HEK293 (cell line): ENCODE results near the gene C2orf81.

Experiments
- HOXD13 ChIP-seq: sonication (generic); formaldehyde crosslinking; IDR thresholded peaks from 2 replicates; pipeline ENCODE4 v1.8.0; 2022; ENCODE audit warnings: missing genetic modification reagents, borderline replicate concordance
- SETDB1 ChIP-seq: IDR thresholded peaks from one replicate; pipeline ENCODE4 v1.6.1; 2017; ENCODE audit warnings: mild to moderate bottlenecking, low read length, moderate library complexity, mixed read lengths; ENCODE audit not compliant: insufficient read length
- SP3 ChIP-seq: fragments of 450-650 bp; formaldehyde crosslinking; IDR thresholded peaks from 2 replicates; pipeline ENCODE4 v1.5.1; 2016; ENCODE audit warnings: missing biosample characterization, missing genetic modification characterization
- SP7 ChIP-seq: fragments of 450-650 bp; formaldehyde crosslinking; IDR thresholded peaks from 2 replicates; pipeline ENCODE4 v1.5.1; 2016; ENCODE audit warnings: missing biosample characterization, missing genetic modification characterization
- ZBTB17 ChIP-seq: fragments of 450-650 bp; formaldehyde crosslinking; IDR thresholded peaks from 2 replicates; pipeline ENCODE4 v1.5.1; 2016; ENCODE audit warnings: missing biosample characterization, missing genetic modification characterization
- ZBTB21 ChIP-seq: fragments of 450-650 bp; formaldehyde crosslinking; IDR thresholded peaks from 2 replicates; pipeline ENCODE4 v1.5.1; 2017; ENCODE audit warnings: missing biosample characterization, missing genetic modification characterization
- ZNF175 ChIP-seq: fragments of 450-650 bp; formaldehyde crosslinking; IDR thresholded peaks from 2 replicates; pipeline ENCODE4 v1.5.1; 2016; ENCODE audit warnings: missing biosample characterization, missing genetic modification characterization
- ZNF266 ChIP-seq: fragments of 450-650 bp; formaldehyde crosslinking; IDR thresholded peaks from 2 replicates; pipeline ENCODE4 v1.5.1; 2016; ENCODE audit warnings: missing biosample characterization, missing genetic modification characterization, low read depth
- ZNF274 ChIP-seq, 2 experiments: fragments of 200-500 bp in 1 of 2; fragments of 450-650 bp in 1 of 2; sonication (Bioruptor generic) in 1 of 2; formaldehyde crosslinking in 1 of 2; IDR thresholded peaks; 2 replicates each; pipeline versions ENCODE4 v1.5.1 to v1.6.1; 2014 to 2016; ENCODE audit warnings: borderline replicate concordance in 1 of 2, inconsistent platforms in 1 of 2, low read length in 1 of 2, missing biosample characterization in 1 of 2, missing genetic modification characterization in 1 of 2
- ZNF501 ChIP-seq: fragments of 450-650 bp; formaldehyde crosslinking; IDR thresholded peaks from 2 replicates; pipeline ENCODE4 v1.5.1; 2016; ENCODE audit warnings: missing biosample characterization, missing genetic modification characterization
- ZNF777 ChIP-seq: fragments of 450-650 bp; formaldehyde crosslinking; IDR thresholded peaks from 2 replicates; pipeline ENCODE4 v1.5.1; 2017; ENCODE audit warnings: missing biosample characterization, missing genetic modification characterization, borderline replicate concordance
- ZSCAN16 ChIP-seq: fragments of 450-650 bp; formaldehyde crosslinking; IDR thresholded peaks from 2 replicates; pipeline ENCODE4 v1.5.1; 2016; ENCODE audit warnings: missing biosample characterization, missing genetic modification characterization
- ZXDB ChIP-seq: fragments of 450-650 bp; formaldehyde crosslinking; IDR thresholded peaks from 2 replicates; pipeline ENCODE4 v1.5.1; 2016; ENCODE audit warnings: missing biosample characterization, missing genetic modification characterization
- TF ChIP-seq, protein P1 (sequence below): fragments of 450-650 bp; formaldehyde crosslinking; IDR thresholded peaks from 2 replicates; pipeline ENCODE4 v1.5.1; 2016; ENCODE audit warnings: missing biosample characterization, missing genetic modification characterization

DNA sequence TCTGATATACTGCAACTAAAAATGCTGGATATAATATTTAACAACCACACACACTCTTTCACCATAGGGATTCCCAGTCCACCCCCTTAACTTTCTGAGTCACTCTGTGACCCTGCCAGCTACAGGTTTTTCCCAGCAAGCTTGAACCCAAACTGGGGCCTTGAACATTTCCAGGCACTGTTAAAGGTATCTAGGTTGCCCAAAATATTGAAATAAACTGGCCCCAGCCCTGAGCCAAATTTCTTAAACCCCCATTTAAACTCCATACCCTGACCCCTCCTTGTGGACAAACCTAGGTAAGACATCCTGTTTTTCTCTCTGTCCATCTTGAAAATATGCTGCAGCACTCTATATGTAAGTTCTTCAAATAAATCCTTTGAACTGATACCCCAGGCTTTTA lies 21.6 kb downstream of the C2orf81 start:
- TF ChIP-seq, protein P1, sequence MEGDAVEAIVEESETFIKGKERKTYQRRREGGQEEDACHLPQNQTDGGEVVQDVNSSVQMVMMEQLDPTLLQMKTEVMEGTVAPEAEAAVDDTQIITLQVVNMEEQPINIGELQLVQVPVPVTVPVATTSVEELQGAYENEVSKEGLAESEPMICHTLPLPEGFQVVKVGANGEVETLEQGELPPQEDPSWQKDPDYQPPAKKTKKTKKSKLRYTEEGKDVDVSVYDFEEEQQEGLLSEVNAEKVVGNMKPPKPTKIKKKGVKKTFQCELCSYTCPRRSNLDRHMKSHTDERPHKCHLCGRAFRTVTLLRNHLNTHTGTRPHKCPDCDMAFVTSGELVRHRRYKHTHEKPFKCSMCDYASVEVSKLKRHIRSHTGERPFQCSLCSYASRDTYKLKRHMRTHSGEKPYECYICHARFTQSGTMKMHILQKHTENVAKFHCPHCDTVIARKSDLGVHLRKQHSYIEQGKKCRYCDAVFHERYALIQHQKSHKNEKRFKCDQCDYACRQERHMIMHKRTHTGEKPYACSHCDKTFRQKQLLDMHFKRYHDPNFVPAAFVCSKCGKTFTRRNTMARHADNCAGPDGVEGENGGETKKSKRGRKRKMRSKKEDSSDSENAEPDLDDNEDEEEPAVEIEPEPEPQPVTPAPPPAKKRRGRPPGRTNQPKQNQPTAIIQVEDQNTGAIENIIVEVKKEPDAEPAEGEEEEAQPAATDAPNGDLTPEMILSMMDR (tag by site-specific recombination): no peak
- TF ChIP-seq ZNF501 (tag by site-specific recombination) (no peak), ZNF274 (IDR thresholded peaks at IDR 0.05; ENCODE audit: low read length) (no peak), ZNF274 (tag by site-specific recombination; IDR thresholded peaks at IDR 0.05; ENCODE audit: borderline replicate concordance) (no peak), ZBTB17 (tag by site-specific recombination) (no peak), ZSCAN16 (tag by site-specific recombination) (no peak), ZXDB (tag by site-specific recombination) (no peak), ZNF266 (tag by site-specific recombination) (no peak), SETDB1 (no peak), ZNF777 (tag by site-specific recombination) (no peak), SP3 (tag by site-specific recombination) (no peak), ZNF175 (tag by site-specific recombination) (no peak), SP7 (tag by site-specific recombination) (no peak), HOXD13 (CRISPR knock-in tag) (no peak), ZBTB21 (tag by site-specific recombination) (no peak)
